ENCODE measurements around the gene XXYLT1. TPM values are rescaled to one million over a fixed set of nuclear protein-coding genes. Genes with fewer than 3 reads are reported as not detected.

The XXYLT1 gene
- total RNA-seq, 1 experiment from 2014 or later = 10.9 TPM

- no peak for TF ChIP-seq ATF3 (IDR thresholded peaks at IDR 0.05)
- no peak for TF ChIP-seq EZH2 (IDR thresholded peaks at IDR 0.05)
- no peak for TF ChIP-seq POLR2AphosphoS5 (IDR thresholded peaks at IDR 0.05; ENCODE audit: low read depth, low read length)
- no peak for TF ChIP-seq EZH2phosphoT487 (IDR thresholded peaks at IDR 0.05; ENCODE audit: borderline replicate concordance)
- TF ChIP-seq TCF7L2 (IDR thresholded peaks at IDR 0.05; ENCODE audit: borderline replicate concordance, extremely low read depth, insufficient read depth, insufficient read length) = no peak
- TF ChIP-seq REST (IDR thresholded peaks at IDR 0.05; ENCODE audit: low read depth) = no peak
Measured at GRCh38 chr3:195282961-195283360, 12.0 kb upstream of the XXYLT1 start (continued).

- ATAC-seq (no peak), DNase-seq (ENCODE audit: low read depth, low spot score) (no peak)
- H3K4me1 ChIP-seq (ENCODE audit: control insufficient read depth in 1 of 2, insufficient read depth in 2 of 2, low read length in 2 of 2) = peaks cover 8 to 22% of the 10 kb centered on the region in 2 experiments
- no TSS peak for BruUV-seq (replicated peaks)
- H2AFZ ChIP-seq (ENCODE audit: low read depth, low read length, poor library complexity, severe bottlenecking) = no peak overlapping the region
- TF ChIP-seq SIN3A (IDR thresholded peaks at IDR 0.05; ENCODE audit: low read depth) (no peak), ZFX (IDR thresholded peaks at IDR 0.05) (no peak), CBX3 (IDR thresholded peaks at IDR 0.05; ENCODE audit: low read depth) (no peak), ELF1 (IDR thresholded peaks at IDR 0.05; ENCODE audit: borderline replicate concordance, low read depth) (no peak), EZH2 (IDR thresholded peaks at IDR 0.05) (no peak), SRF (IDR thresholded peaks at IDR 0.05; ENCODE audit: low read depth) (no peak), SP1 (IDR thresholded peaks at IDR 0.05; ENCODE audit: low read depth) (no peak), MAX (IDR thresholded peaks at IDR 0.05) (no peak), ZBTB33 (IDR thresholded peaks at IDR 0.05; ENCODE audit: extremely low read depth, insufficient replicate concordance, low read length) (no peak), EZH2phosphoT487 (IDR thresholded peaks at IDR 0.05; ENCODE audit: borderline replicate concordance) (no peak), POLR2AphosphoS5 (IDR thresholded peaks at IDR 0.05; ENCODE audit: low read depth, low read length) (no peak), CEBPB (IDR thresholded peaks at IDR 0.05; ENCODE audit: low read depth) (no peak), EGR1 (IDR thresholded peaks at IDR 0.05; ENCODE audit: low read depth) (no peak), YY1 (IDR thresholded peaks at IDR 0.05; ENCODE audit: extremely low read depth, insufficient replicate concordance, low read depth, low read length) (no peak), JUND (IDR thresholded peaks at IDR 0.05) (no peak)
- ChIA-PET CTCF (interaction anchor here (0.7 to 0.9 kb wide), 2 partner anchors 246 to 248 kb away, joined by 3 read pairs; no protein-coding TSS in a partner anchor), POLR2A (no interaction called here), RAD21 (ENCODE audit: low non-redundant PET in 1 of 2, low total read pairs in 2 of 2, uncharacterized antibody in 2 of 2, unreplicated experiment in 2 of 2) (interaction anchor here (0.7 to 0.8 kb wide), 2 partner anchors 110 to 165 kb away, joined by 3 to 7 read pairs; no protein-coding TSS in a partner anchor)
- H3K4me2 ChIP-seq (ENCODE audit: low read length) = no peak overlapping the region
- H3K4me3 ChIP-seq (replicated peaks in 1 of 2; ENCODE audit: low read depth in 1 of 2, low read length in 2 of 2) = no peak overlapping the region
- H3K36me3 ChIP-seq (ENCODE audit: control insufficient read depth in 1 of 2, insufficient read depth in 2 of 2, low read length in 2 of 2) = 0 out of 4 replicates have a peak, but pooled peaks cover 0 to 2% of the 10 kb centered on the region in 2 experiments
- intact Hi-C loops (cut with micrococcal nuclease) = loop anchor here (5.0 kb wide), 1 partner anchor 168 kb away; the partner anchor contains the start of gene ACAP2
- no peak overlapping the region for H3K27ac ChIP-seq (ENCODE audit: low read depth, low read length)
- no peaks in the 10 kb centered on the region for H4K20me1 ChIP-seq (ENCODE audit: insufficient read depth)
- H3K27me3 ChIP-seq (ENCODE audit: insufficient read depth, low read length) = no peaks in the 10 kb centered on the region
- H3K9me2 ChIP-seq (ENCODE audit: insufficient read depth) = no peaks in the 10 kb centered on the region
- H3K9me3 ChIP-seq (ENCODE audit: control insufficient read depth in 1 of 2, insufficient read depth in 1 of 2, low read depth in 1 of 2, low read length in 2 of 2) = no peaks in the 10 kb centered on the region
- peaks cover 8% of the 10 kb centered on the region for H3K79me2 ChIP-seq (ENCODE audit: insufficient read depth, low read length)
- no peak overlapping the region for H3K9ac ChIP-seq (ENCODE audit: low read length)
Measured at GRCh38 chr3:195274259-195274966, 3.5 kb upstream of the XXYLT1 start.

All from HCT116 (cell line).